GM21717 (cell line): ENCODE data around the gene CEP295NL.
"Not testable (repeated sequence)": the region's sequence is repeated elsewhere in the genome, so short reads cannot be mapped to it uniquely, and the experiment has no call there.

ENCODE experiments used
- ATAC-seq: cut with Tn5 transposase; IDR thresholded peaks from one replicate; pipeline ENCODE4 v1.9.1; 2021; ENCODE audit warnings: mild to moderate bottlenecking, moderate library complexity; ENCODE audit not compliant: unreplicated experiment

The CEP295NL gene

GRCh38 chr17:78910497-78911284 is 7.7 kb upstream of the CEP295NL start:
- no peak for ATAC-seq

- ATAC-seq: no peak
Measured at GRCh38 chr17:78908426-78908825, 5.4 kb upstream of the CEP295NL start.

GRCh38 chr17:78905541-78905940 is 2.5 kb upstream of the CEP295NL start:
- no peak for ATAC-seq

GRCh38 chr17:78905116-78905515 is 2.1 kb upstream of the CEP295NL start:
- no peak for ATAC-seq

GRCh38 chr17:78904371-78904770 is 1.4 kb upstream of the CEP295NL start:
- no peak for ATAC-seq

GRCh38 chr17:78902231-78902630 is 770 bp downstream of the CEP295NL start:
- ATAC-seq: not testable (repeated sequence)

GRCh38 chr17:78901806-78902205 is 1.2 kb downstream of the CEP295NL start:
- no peak for ATAC-seq

GRCh38 chr17:78900816-78901215 is 2.2 kb downstream of the CEP295NL start:
- ATAC-seq: no peak

GRCh38 chr17:78899361-78900260 is 3.4 kb downstream of the CEP295NL start:
- no peak for ATAC-seq

- ATAC-seq: no peak
Measured at GRCh38 chr17:78898947-78899346, 4.1 kb downstream of the CEP295NL start.

GRCh38 chr17:78898075-78898836 is 4.7 kb downstream of the CEP295NL start:
- no peak for ATAC-seq

GRCh38 chr17:78897664-78898047 is 5.3 kb downstream of the CEP295NL start:
- ATAC-seq: no peak

- no peak for ATAC-seq
Measured at GRCh38 chr17:78896834-78897663, 6.0 kb downstream of the CEP295NL start.

- ATAC-seq: no peak
Measured at GRCh38 chr17:78896091-78896833, 6.7 kb downstream of the CEP295NL start.

GRCh38 chr17:78895322-78895721 is 7.7 kb downstream of the CEP295NL start:
- ATAC-seq: no peak

- ATAC-seq: no peak
Measured at GRCh38 chr17:78893684-78894083, 9.3 kb downstream of the CEP295NL start.

- no peak for ATAC-seq
Measured at GRCh38 chr17:78892936-78893379, 10.0 kb downstream of the CEP295NL start.

- ATAC-seq: no peak
Measured at GRCh38 chr17:78892520-78892919, 10.5 kb downstream of the CEP295NL start.

- no peak for ATAC-seq
Measured at GRCh38 chr17:78892062-78892456, 10.9 kb downstream of the CEP295NL start.
